H4 (cell line): ENCODE results near the gene HLA-F. TPM values are rescaled to one million over a fixed set of nuclear protein-coding genes. Genes with fewer than 3 reads are reported as not detected.

Experiments
- DNase-seq: peaks from one replicate; pipeline ENCODE4 v3.0.0-alpha.2; 2015; ENCODE audit warnings: low spot score
- total RNA-seq: library from RNA; depleted of rRNA; stranded (reverse); fragments of >200 nt; shearing (Covaris generic); gene quantifications from 2 replicates; pipeline ENCODE4 v1.2.3, GENCODE V29; 2014

The HLA-F gene
- total RNA-seq, 1 experiment from 2014 or later = 20.3 TPM

GRCh38 chr6:29724937-29725869, 2.0 kb downstream of the HLA-F start:
- no peak for DNase-seq

GRCh38 chr6:29726001-29726400, 2.8 kb downstream of the HLA-F start:
- DNase-seq = no peak

- no peak for DNase-seq
Observed at GRCh38 chr6:29726571-29727194, 3.4 kb downstream of the HLA-F start.

GRCh38 chr6:29727637-29728036, 4.4 kb downstream of the HLA-F start:
- no peak for DNase-seq

- no peak for DNase-seq
Observed at GRCh38 chr6:29728173-29728874, 5.1 kb downstream of the HLA-F start.

- DNase-seq = no peak
Observed at GRCh38 chr6:29728875-29729270, 5.6 kb downstream of the HLA-F start.

- no peak for DNase-seq
Observed at GRCh38 chr6:29729774-29730328, 6.6 kb downstream of the HLA-F start.

GRCh38 chr6:29730575-29731126, 7.4 kb downstream of the HLA-F start:
- no peak for DNase-seq

GRCh38 chr6:29731281-29731680, 8.0 kb downstream of the HLA-F start:
- no peak for DNase-seq

GRCh38 chr6:29733057-29733456, 9.8 kb downstream of the HLA-F start:
- DNase-seq = no peak

GRCh38 chr6:29734046-29735018, 11.1 kb downstream of the HLA-F start:
- no peak for DNase-seq

- DNase-seq = no peak
Observed at GRCh38 chr6:29736563-29736962, 13.3 kb downstream of the HLA-F start.

- peak; percentile 31 for DNase-seq
Observed at GRCh38 chr6:29737707-29738630, 14.7 kb downstream of the HLA-F start.

GRCh38 chr6:29739136-29739881, 16.1 kb downstream of the HLA-F start:
- no peak for DNase-seq

GRCh38 chr6:29739882-29740261, 16.6 kb downstream of the HLA-F start:
- no peak for DNase-seq

- no peak for DNase-seq
Observed at GRCh38 chr6:29741592-29741991, 18.4 kb downstream of the HLA-F start.

- no peak for DNase-seq
Observed at GRCh38 chr6:29742127-29742526, 18.9 kb downstream of the HLA-F start.

GRCh38 chr6:29743025-29743424, 19.8 kb downstream of the HLA-F start:
- DNase-seq = no peak

- DNase-seq = no peak
Observed at GRCh38 chr6:29743568-29743967, 20.3 kb downstream of the HLA-F start.
